HepG2 (cell line): ENCODE data around the gene MYO7B. TPM values are rescaled to one million over a fixed set of nuclear protein-coding genes. Genes with fewer than 3 reads are reported as not detected.

Experiments
- ATAC-seq: fragments of 200-7000 bp; cut with Tn5 transposase; 3 replicates; pipeline ENCODE4 v1.9.1; 2020; ENCODE audit warnings: mild to moderate bottlenecking, moderate library complexity
- BruUV-seq: library from RNA; stranded (reverse); fragments of 400-500 nt; replicated peaks from 2 replicates; lab custom pipeline; 2021; lab: Mats Ljungman, UMichigan
- CTCF ChIA-PET: fragments of 300-600 bp; formaldehyde crosslinking; extraction: SDS; loops from one replicate; lab custom pipeline; 2021; ENCODE audit warnings: low total read pairs, inconsistent platforms, low intra/inter-chr PET ratio; lab: Yijun Ruan, JAX
- POLR2A ChIA-PET: fragments of 350-600 bp; sonication (Branson Sonifier 250); formaldehyde crosslinking; loops from one replicate; lab custom pipeline; 2020; ENCODE audit warnings: antibody characterized with exemption, inconsistent platforms; lab: Yijun Ruan, JAX
- DNase-seq: peaks from one replicate; pipeline ENCODE4 v3.0.0-alpha.2; 2015; ENCODE audit warnings: low spot score
- FAIRE-seq: peaks from 3 replicates; lab custom pipeline; 2011; peaks lifted over from hg19 to GRCh38; lab: Jason Lieb, UNC
- H2AFZ ChIP-seq: one replicate; pipeline ENCODE4 v1.6.1; 2011; ENCODE audit warnings: low read length, inconsistent platforms
- H3K27ac ChIP-seq: fragments of 300-600 bp; 3 replicates; pipeline ENCODE4 v1.8.0; 2011; ENCODE audit warnings: mixed run types, mild to moderate bottlenecking, mixed read lengths, low read length, inconsistent platforms; ENCODE audit not compliant: insufficient read depth; ENCODE audit errors: extremely low read length
- H3K27me3 ChIP-seq, 2 experiments: fragments of 200-600 bp in 1 of 2; 2 replicates in 1 of 2; 3 replicates in 1 of 2; pipeline versions ENCODE4 v1.6.0 to v1.8.0; 2011; ENCODE audit warnings: low read length in 2 of 2, mild to moderate bottlenecking in 2 of 2, moderate library complexity in 2 of 2, inconsistent platforms in 1 of 2; ENCODE audit not compliant: insufficient read depth in 2 of 2, control insufficient read depth in 1 of 2
- H3K36me3 ChIP-seq, 2 experiments: fragments of 200-600 bp in 1 of 2; replicated peaks in 1 of 2; 2 replicates in 1 of 2; 3 replicates in 1 of 2; pipeline versions ENCODE4 v1.5.1 to v1.8.0; 2011; ENCODE audit warnings: low read length in 2 of 2, inconsistent platforms in 1 of 2; ENCODE audit not compliant: insufficient read depth in 2 of 2, control insufficient read depth in 1 of 2
- H3K4me1 ChIP-seq: 2 replicates; pipeline ENCODE4 v1.5.1; 2012; ENCODE audit warnings: low read length, inconsistent platforms; ENCODE audit not compliant: insufficient read depth
- H3K4me2 ChIP-seq: 2 replicates; pipeline ENCODE4 v1.6.0; 2011; ENCODE audit warnings: low read depth, low read length, inconsistent platforms
- H3K4me3 ChIP-seq, 3 experiments: fragments of 200-600 bp in 1 of 3; sonication (generic), shearing (Covaris generic) in 1 of 3; replicated peaks in 1 of 3; 2 replicates each; pipeline ENCODE4 v1.5.1; 2011 to 2016; ENCODE audit warnings: low read length in 3 of 3, inconsistent platforms in 2 of 3, low read depth in 2 of 3, mild to moderate bottlenecking in 2 of 3, control low read depth in 1 of 3, mixed read lengths in 1 of 3; ENCODE audit not compliant: insufficient read depth in 1 of 3
- H3K79me2 ChIP-seq: one replicate; pipeline ENCODE4 v1.6.1; 2011; ENCODE audit warnings: low read length, inconsistent platforms; ENCODE audit not compliant: insufficient read depth
- H3K9ac ChIP-seq: 2 replicates; pipeline ENCODE4 v1.6.0; 2011; ENCODE audit warnings: mild to moderate bottlenecking, low read depth, low read length, inconsistent platforms; ENCODE audit not compliant: insufficient read depth
- H3K9me3 ChIP-seq: 2 replicates; pipeline ENCODE4 v1.5.1; 2012; ENCODE audit warnings: mild to moderate bottlenecking, low read length
- H4K20me1 ChIP-seq: 2 replicates; pipeline ENCODE4 v1.6.0; 2011; ENCODE audit warnings: inconsistent platforms, mild to moderate bottlenecking, low read length, moderate library complexity; ENCODE audit not compliant: insufficient read depth
- KDM5A ChIP-seq: fragments of 200-600 bp; sonication (generic); IDR thresholded peaks from 2 replicates; pipeline ENCODE4 v1.7.0; 2018; ENCODE audit warnings: antibody characterized with exemption, mild to moderate bottlenecking, low read length, borderline replicate concordance
- SALL2 ChIP-seq: sonication (generic); formaldehyde crosslinking; IDR thresholded peaks from 2 replicates; pipeline ENCODE4 v1.8.1; 2023; ENCODE audit warnings: mild to moderate bottlenecking, missing genetic modification reagents, inconsistent platforms
- XBP1 ChIP-seq: sonication (generic); formaldehyde crosslinking; IDR thresholded peaks from 2 replicates; pipeline ENCODE4 v1.5.0; 2020; ENCODE audit warnings: missing genetic modification reagents
- ZBTB7B ChIP-seq: sonication (generic); formaldehyde crosslinking; IDR thresholded peaks from 2 replicates; pipeline ENCODE4 v1.4.0; 2020; ENCODE audit warnings: missing genetic modification reagents
- ZKSCAN8 ChIP-seq: IDR thresholded peaks from 2 replicates; pipeline ENCODE4 v1.6.1; 2016; ENCODE audit warnings: borderline replicate concordance, missing genetic modification reagents, missing compliant biosample characterization
- ZNF788 ChIP-seq: sonication (generic); formaldehyde crosslinking; IDR thresholded peaks from 2 replicates; pipeline ENCODE4 v1.5.0; 2020; ENCODE audit warnings: mild to moderate bottlenecking, missing genetic modification reagents, borderline replicate concordance
- ZNF883 ChIP-seq: sonication (generic); formaldehyde crosslinking; IDR thresholded peaks from 2 replicates; pipeline ENCODE4 v1.5.1; 2020; ENCODE audit warnings: mild to moderate bottlenecking, missing genetic modification reagents; ENCODE audit errors: not compliant biosample characterization
- WGBS: methylation state at CpG from one replicate; pipeline ENCODE4 v1.1.6; 2017; ENCODE audit warnings: low lambda C conversion rate; 5-methylcytosine and 5-hydroxymethylcytosine counted together
- in situ Hi-C: cut with HindIII; loops from 2 replicates; pipeline ENCODE4 v1.10.0; 2017; ENCODE audit warnings: low pct_unique_long_range_greater_than_20kb; ENCODE audit not compliant: extremely low pct_ligation_motif_present
- intact Hi-C: fragments of 100-400 bp; cut with micrococcal nuclease; formaldehyde crosslinking; loops from one replicate; pipeline ENCODE4 v1.10.0; 2022; ENCODE audit not compliant: unreplicated experiment
- polyA plus RNA-seq, 8 experiments: library from polyadenylated mRNA; depleted of rRNA in 3 of 8; stranded (reverse) in 7 of 8; unstranded in 1 of 8; fragments of >200 nt; fragmentation: Illumina TruSeq in 4 of 8; extraction: Trizol in 4 of 8; gene quantifications; 2 replicates each; pipeline versions ENCODE4 v1.2.1 to v1.2.3, GENCODE V29; 2011 to 2016; ENCODE audit warnings: low read depth in 4 of 8, missing spikeins in 1 of 8, mixed read lengths in 1 of 8; ENCODE audit not compliant: insufficient read depth in 1 of 8
- total RNA-seq, 5 experiments: library from RNA; depleted of rRNA; stranded (reverse); fragments of >200 nt; fragmentation: Illumina TruSeq; extraction: Trizol; gene quantifications; 2 replicates each; pipeline ENCODE4 v1.2.3, GENCODE V29; 2016; ENCODE audit warnings: low read depth in 1 of 5
- TF ChIP-seq, protein P1 (sequence below): sonication (generic); formaldehyde crosslinking; IDR thresholded peaks from 2 replicates; pipeline ENCODE4 v1.4.0; 2020; ENCODE audit warnings: missing genetic modification reagents
- TF ChIP-seq, protein P2 (sequence below): sonication (generic); formaldehyde crosslinking; IDR thresholded peaks from 2 replicates; pipeline ENCODE4 v1.5.0; 2020; ENCODE audit warnings: mild to moderate bottlenecking, missing genetic modification reagents
- TF ChIP-seq, protein P3 (sequence below): sonication (generic); formaldehyde crosslinking; IDR thresholded peaks from 2 replicates; pipeline ENCODE4 v1.8.0; 2022; ENCODE audit warnings: mild to moderate bottlenecking, missing genetic modification reagents, borderline replicate concordance
- TF ChIP-seq, protein P4 (sequence below): IDR thresholded peaks from 2 replicates; pipeline ENCODE4 v1.6.1; 2012; ENCODE audit warnings: low read length, improper control_type of control experiment

The MYO7B gene
- total and polyA plus RNA-seq, 2 of the 13 experiments (the other 11 are each of a cell fraction or from before 2014, with no cell fraction given), result not detected

DNA sequence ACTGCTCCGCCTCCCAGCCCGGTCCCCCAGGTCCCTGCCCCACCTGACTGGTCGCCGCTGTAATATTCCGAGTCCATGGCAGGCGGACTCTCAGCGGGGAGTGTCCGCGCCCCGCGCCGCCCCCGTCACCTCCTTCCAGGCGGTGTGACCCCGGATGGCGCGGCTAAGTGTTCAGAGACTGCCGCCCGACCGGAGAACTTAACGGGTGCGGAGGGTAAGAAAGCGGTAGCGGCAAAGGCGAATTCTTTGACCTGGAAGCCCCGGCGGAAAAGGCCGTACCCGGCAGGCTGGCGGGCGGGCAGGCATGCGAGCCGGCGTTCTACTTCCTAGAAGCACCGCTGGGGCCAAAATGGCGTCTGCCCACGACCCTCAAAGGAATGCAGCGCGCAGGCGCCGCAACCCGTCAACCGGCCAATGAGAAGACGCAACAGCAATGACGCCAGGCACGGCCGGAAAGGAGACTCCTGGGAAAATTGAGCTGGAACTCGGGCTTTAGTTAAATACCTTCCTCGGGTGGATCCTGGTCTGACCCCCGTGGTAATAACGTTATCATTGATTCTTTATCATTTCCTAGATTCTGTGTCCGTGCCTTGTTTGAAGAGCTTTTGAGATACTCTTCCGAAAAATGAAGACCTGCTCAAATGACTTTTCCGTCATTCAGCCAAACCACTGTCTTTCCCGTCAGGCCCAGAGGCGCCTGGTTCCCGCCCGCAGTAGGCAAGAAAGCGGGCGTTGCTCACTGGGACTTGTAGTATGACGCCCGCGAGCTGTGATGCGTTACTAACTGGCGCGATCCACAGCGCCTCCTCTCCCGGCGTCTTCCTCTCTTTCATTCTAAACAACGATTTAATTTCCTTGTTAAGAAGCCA, 9.1 kb upstream of the MYO7B start, which contains the start of gene IWS1:
Gene IWS1 (minus strand): TSS at position 358 of the 869 bp plus-strand sequence. CDS start 281 bp downstream, at position 77.
- Histone ChIP-seq H2AFZ (peak within 1 kb of the TSS; percentile 99), H3K4me2 (peak within 1 kb of the TSS; percentile 96), H3K36me3 (peaks cover under 1 to 27% of the 10 kb centered on the region in 2 experiments; a peak in 4 of 5 replicates), H3K4me1 (peaks cover 41% of the 10 kb centered on the region), H4K20me1 (no peaks in the 10 kb centered on the region), H3K4me3 (peak within 1 kb of the TSS; percentile 91 to 93 (median 92)), H3K27me3 (no peaks in the 10 kb centered on the region; a peak in 1 of 5 replicates), H3K9ac (peak within 1 kb of the TSS; percentile 95), H3K27ac (peak within 1 kb of the TSS; percentile 91), H3K79me2 (peaks cover 46% of the 10 kb centered on the region), H3K9me3 (peaks cover 5% of the 10 kb centered on the region)
- peak; percentile 89 for ATAC-seq
- CTCF ChIA-PET, result no interaction called here
- in situ Hi-C loops (no loop called here), intact Hi-C loops (loop anchor here (2.0 kb wide), 1 partner anchor 16 kb away; no protein-coding TSS in a partner anchor)
- peak; percentile 72 for FAIRE-seq
- WGBS, result under 1% methylated on average over 44 of the region's 70 CpGs
- POLR2A ChIA-PET, result interaction anchor here (0.6 to 2.3 kb wide), 29 partner anchors 8 to 565 kb away, joined by 3 to 41 read pairs (median 4); partner anchors contain the start of genes ERCC3, MYO7B, PROC and SFT2D3
- TSS peak; percentile 94 for BruUV-seq
- DNase-seq, result peak; percentile 97
- TF ChIP-seq, protein P1, sequence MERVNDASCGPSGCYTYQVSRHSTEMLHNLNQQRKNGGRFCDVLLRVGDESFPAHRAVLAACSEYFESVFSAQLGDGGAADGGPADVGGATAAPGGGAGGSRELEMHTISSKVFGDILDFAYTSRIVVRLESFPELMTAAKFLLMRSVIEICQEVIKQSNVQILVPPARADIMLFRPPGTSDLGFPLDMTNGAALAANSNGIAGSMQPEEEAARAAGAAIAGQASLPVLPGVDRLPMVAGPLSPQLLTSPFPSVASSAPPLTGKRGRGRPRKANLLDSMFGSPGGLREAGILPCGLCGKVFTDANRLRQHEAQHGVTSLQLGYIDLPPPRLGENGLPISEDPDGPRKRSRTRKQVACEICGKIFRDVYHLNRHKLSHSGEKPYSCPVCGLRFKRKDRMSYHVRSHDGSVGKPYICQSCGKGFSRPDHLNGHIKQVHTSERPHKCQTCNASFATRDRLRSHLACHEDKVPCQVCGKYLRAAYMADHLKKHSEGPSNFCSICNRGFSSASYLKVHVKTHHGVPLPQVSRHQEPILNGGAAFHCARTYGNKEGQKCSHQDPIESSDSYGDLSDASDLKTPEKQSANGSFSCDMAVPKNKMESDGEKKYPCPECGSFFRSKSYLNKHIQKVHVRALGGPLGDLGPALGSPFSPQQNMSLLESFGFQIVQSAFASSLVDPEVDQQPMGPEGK (CRISPR knock-in tag), result peak; percentile 95
- TF ChIP-seq, protein P2, sequence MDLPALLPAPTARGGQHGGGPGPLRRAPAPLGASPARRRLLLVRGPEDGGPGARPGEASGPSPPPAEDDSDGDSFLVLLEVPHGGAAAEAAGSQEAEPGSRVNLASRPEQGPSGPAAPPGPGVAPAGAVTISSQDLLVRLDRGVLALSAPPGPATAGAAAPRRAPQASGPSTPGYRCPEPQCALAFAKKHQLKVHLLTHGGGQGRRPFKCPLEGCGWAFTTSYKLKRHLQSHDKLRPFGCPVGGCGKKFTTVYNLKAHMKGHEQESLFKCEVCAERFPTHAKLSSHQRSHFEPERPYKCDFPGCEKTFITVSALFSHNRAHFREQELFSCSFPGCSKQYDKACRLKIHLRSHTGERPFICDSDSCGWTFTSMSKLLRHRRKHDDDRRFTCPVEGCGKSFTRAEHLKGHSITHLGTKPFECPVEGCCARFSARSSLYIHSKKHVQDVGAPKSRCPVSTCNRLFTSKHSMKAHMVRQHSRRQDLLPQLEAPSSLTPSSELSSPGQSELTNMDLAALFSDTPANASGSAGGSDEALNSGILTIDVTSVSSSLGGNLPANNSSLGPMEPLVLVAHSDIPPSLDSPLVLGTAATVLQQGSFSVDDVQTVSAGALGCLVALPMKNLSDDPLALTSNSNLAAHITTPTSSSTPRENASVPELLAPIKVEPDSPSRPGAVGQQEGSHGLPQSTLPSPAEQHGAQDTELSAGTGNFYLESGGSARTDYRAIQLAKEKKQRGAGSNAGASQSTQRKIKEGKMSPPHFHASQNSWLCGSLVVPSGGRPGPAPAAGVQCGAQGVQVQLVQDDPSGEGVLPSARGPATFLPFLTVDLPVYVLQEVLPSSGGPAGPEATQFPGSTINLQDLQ (CRISPR knock-in tag), result 0 out of 2 replicates have a peak, but pooled peaks have one; percentile 36
- peak; percentile 14; the same call in 1 of the 2 replicates for TF ChIP-seq ZNF788
- TF ChIP-seq ZBTB7B (CRISPR knock-in tag), result peak; percentile 48; the same call in 1 of the 2 replicates
- peak; percentile 73 for TF ChIP-seq ZNF883 (CRISPR knock-in tag)
- TF ChIP-seq XBP1 (CRISPR knock-in tag), result no peak
- TF ChIP-seq, protein P3, sequence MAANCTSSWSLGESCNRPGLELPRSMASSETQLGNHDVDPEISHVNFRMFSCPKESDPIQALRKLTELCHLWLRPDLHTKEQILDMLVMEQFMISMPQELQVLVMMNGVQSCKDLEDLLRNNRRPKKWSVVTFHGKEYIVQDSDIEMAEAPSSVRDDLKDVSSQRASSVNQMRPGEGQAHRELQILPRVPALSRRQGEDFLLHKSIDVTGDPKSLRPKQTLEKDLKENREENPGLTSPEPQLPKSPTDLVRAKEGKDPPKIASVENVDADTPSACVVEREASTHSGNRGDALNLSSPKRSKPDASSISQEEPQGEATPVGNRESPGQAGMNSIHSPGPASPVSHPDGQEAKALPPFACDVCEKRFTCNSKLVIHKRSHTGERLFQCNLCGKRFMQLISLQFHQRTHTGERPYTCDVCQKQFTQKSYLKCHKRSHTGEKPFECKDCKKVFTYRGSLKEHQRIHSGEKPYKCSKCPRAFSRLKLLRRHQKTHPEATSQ (CRISPR knock-in tag), result peak; percentile 48; the same call in 1 of the 2 replicates
- TF ChIP-seq SALL2 (CRISPR knock-in tag), result no peak
- TF ChIP-seq KDM5A, result peak; percentile 41
- peak; percentile 80; the same call in 1 of the 2 replicates for TF ChIP-seq ZKSCAN8 (CRISPR knock-in tag)
- TF ChIP-seq, protein P4, sequence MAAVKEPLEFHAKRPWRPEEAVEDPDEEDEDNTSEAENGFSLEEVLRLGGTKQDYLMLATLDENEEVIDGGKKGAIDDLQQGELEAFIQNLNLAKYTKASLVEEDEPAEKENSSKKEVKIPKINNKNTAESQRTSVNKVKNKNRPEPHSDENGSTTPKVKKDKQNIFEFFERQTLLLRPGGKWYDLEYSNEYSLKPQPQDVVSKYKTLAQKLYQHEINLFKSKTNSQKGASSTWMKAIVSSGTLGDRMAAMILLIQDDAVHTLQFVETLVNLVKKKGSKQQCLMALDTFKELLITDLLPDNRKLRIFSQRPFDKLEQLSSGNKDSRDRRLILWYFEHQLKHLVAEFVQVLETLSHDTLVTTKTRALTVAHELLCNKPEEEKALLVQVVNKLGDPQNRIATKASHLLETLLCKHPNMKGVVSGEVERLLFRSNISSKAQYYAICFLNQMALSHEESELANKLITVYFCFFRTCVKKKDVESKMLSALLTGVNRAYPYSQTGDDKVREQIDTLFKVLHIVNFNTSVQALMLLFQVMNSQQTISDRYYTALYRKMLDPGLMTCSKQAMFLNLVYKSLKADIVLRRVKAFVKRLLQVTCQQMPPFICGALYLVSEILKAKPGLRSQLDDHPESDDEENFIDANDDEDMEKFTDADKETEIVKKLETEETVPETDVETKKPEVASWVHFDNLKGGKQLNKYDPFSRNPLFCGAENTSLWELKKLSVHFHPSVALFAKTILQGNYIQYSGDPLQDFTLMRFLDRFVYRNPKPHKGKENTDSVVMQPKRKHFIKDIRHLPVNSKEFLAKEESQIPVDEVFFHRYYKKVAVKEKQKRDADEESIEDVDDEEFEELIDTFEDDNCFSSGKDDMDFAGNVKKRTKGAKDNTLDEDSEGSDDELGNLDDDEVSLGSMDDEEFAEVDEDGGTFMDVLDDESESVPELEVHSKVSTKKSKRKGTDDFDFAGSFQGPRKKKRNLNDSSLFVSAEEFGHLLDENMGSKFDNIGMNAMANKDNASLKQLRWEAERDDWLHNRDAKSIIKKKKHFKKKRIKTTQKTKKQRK, result no peak
